Effector memory CD4-positive, alpha-beta T cell (primary cell): ENCODE measurements around the gene SAG.

Experiments
- DNase-seq, 3 donors: peaks; one replicate each; pipeline ENCODE4 v3.0.0-alpha.2; 2020
- H3K27ac ChIP-seq: 2 replicates; pipeline ENCODE4 v1.7.0; 2013; ENCODE audit warnings: mild to moderate bottlenecking, low read length, moderate library complexity; ENCODE audit not compliant: insufficient read depth, poor library complexity, severe bottlenecking
- H3K27me3 ChIP-seq: replicated peaks from 2 replicates; pipeline ENCODE4 v1.7.0; 2013; ENCODE audit warnings: mild to moderate bottlenecking, low read length; ENCODE audit not compliant: insufficient read depth, control insufficient read depth, poor library complexity, severe bottlenecking
- H3K36me3 ChIP-seq: 2 replicates; pipeline ENCODE4 v1.7.0; 2013; ENCODE audit warnings: mild to moderate bottlenecking, low read length, moderate library complexity; ENCODE audit not compliant: control insufficient read depth, insufficient read depth
- H3K4me1 ChIP-seq: 2 replicates; pipeline ENCODE4 v1.7.0; 2013; ENCODE audit warnings: low read length, mild to moderate bottlenecking; ENCODE audit not compliant: control insufficient read depth, insufficient read depth, poor library complexity, severe bottlenecking
- H3K4me3 ChIP-seq: 2 replicates; pipeline ENCODE4 v1.7.0; 2013; ENCODE audit warnings: low read length, low read depth, mild to moderate bottlenecking; ENCODE audit not compliant: insufficient read depth, poor library complexity, severe bottlenecking
- H3K9me3 ChIP-seq: 2 replicates; pipeline ENCODE4 v1.7.0; 2013; ENCODE audit warnings: mild to moderate bottlenecking, low read length, moderate library complexity; ENCODE audit not compliant: control insufficient read depth
- total RNA-seq, 3 donors: gene quantifications; one replicate each; lab custom pipeline; 2026; lab: John Stamatoyannopoulos, UW

The SAG gene
- total RNA-seq: 0.35 to 0.87 (median 0.77) reads per million in 3 donors

GRCh38 chr2:233307565-233307964 lies at the start of gene SAG:
Gene SAG, plus strand, starts transcription at chr2:233307816. Its CDS starts 1,374 bp downstream, at chr2:233309190.
- Histone ChIP-seq H3K36me3 (no peaks in the 10 kb centered on the region), H3K27me3 (no peaks in the 10 kb centered on the region), H3K4me3 (no peak within 1 kb of the TSS), H3K27ac (no peak within 1 kb of the TSS), H3K9me3 (no peaks in the 10 kb centered on the region), H3K4me1 (no peaks in the 10 kb centered on the region)
- DNase-seq: no peak

GRCh38 chr2:233258211-233258610 lies 49.4 kb upstream of the SAG start:
- peaks cover 73% of the 10 kb centered on the region for H3K36me3 ChIP-seq
- no peak for DNase-seq
- peak overlapping the region; percentile 21 for H3K27ac ChIP-seq
- no peaks in the 10 kb centered on the region for H3K9me3 ChIP-seq
- no peaks in the 10 kb centered on the region for H3K27me3 ChIP-seq
- peaks cover 16% of the 10 kb centered on the region for H3K4me1 ChIP-seq
- no peak overlapping the region for H3K4me3 ChIP-seq

- H3K27ac ChIP-seq: no peak overlapping the region
- no peaks in the 10 kb centered on the region for H3K27me3 ChIP-seq
- H3K4me3 ChIP-seq: no peak overlapping the region
- H3K36me3 ChIP-seq: peaks cover 88% of the 10 kb centered on the region
- DNase-seq: no peak
- peaks cover 3% of the 10 kb centered on the region for H3K4me1 ChIP-seq
- no peaks in the 10 kb centered on the region for H3K9me3 ChIP-seq
Measured at GRCh38 chr2:233259730-233260129, 47.9 kb upstream of the SAG start.

- Histone ChIP-seq H3K27me3 (no peaks in the 10 kb centered on the region), H3K4me1 (peaks cover 3% of the 10 kb centered on the region), H3K27ac (no peak overlapping the region), H3K4me3 (no peak overlapping the region), H3K9me3 (no peaks in the 10 kb centered on the region), H3K36me3 (peaks cover 94% of the 10 kb centered on the region)
- DNase-seq: no peak
Measured at GRCh38 chr2:233260661-233261060, 47.0 kb upstream of the SAG start.

GRCh38 chr2:233261819-233262555 lies 45.6 kb upstream of the SAG start:
- Histone ChIP-seq H3K27me3 (no peaks in the 10 kb centered on the region), H3K36me3 (peaks cover 95% of the 10 kb centered on the region), H3K4me1 (peaks cover 3% of the 10 kb centered on the region), H3K9me3 (no peaks in the 10 kb centered on the region), H3K27ac (no peak overlapping the region), H3K4me3 (no peak overlapping the region)
- no peak for DNase-seq

- H3K9me3 ChIP-seq: no peaks in the 10 kb centered on the region
- no peak for DNase-seq
- no peak overlapping the region for H3K4me3 ChIP-seq
- H3K36me3 ChIP-seq: peaks cover 90% of the 10 kb centered on the region
- H3K4me1 ChIP-seq: peaks cover 5% of the 10 kb centered on the region
- H3K27ac ChIP-seq: no peak overlapping the region
- no peaks in the 10 kb centered on the region for H3K27me3 ChIP-seq
Measured at GRCh38 chr2:233262562-233262961, 45.1 kb upstream of the SAG start.

- H3K9me3 ChIP-seq: no peaks in the 10 kb centered on the region
- peaks cover 86% of the 10 kb centered on the region for H3K36me3 ChIP-seq
- DNase-seq: no peak
- no peak overlapping the region for H3K4me3 ChIP-seq
- no peaks in the 10 kb centered on the region for H3K27me3 ChIP-seq
- no peak overlapping the region for H3K27ac ChIP-seq
- H3K4me1 ChIP-seq: peaks cover 11% of the 10 kb centered on the region
Measured at GRCh38 chr2:233263045-233263570, 44.5 kb upstream of the SAG start.

- no peak overlapping the region for H3K4me3 ChIP-seq
- H3K9me3 ChIP-seq: no peaks in the 10 kb centered on the region
- peaks cover 25% of the 10 kb centered on the region for H3K4me1 ChIP-seq
- no peaks in the 10 kb centered on the region for H3K27me3 ChIP-seq
- H3K27ac ChIP-seq: no peak overlapping the region
- H3K36me3 ChIP-seq: peaks cover 71% of the 10 kb centered on the region
- no peak for DNase-seq
Measured at GRCh38 chr2:233264667-233265066, 42.9 kb upstream of the SAG start.

GRCh38 chr2:233265899-233266431 lies 41.7 kb upstream of the SAG start:
- H3K27me3 ChIP-seq: no peaks in the 10 kb centered on the region
- no peaks in the 10 kb centered on the region for H3K9me3 ChIP-seq
- peaks cover 58% of the 10 kb centered on the region for H3K36me3 ChIP-seq
- peak overlapping the region; percentile 22 for H3K27ac ChIP-seq
- DNase-seq: no peak
- H3K4me3 ChIP-seq: no peak overlapping the region
- peaks cover 32% of the 10 kb centered on the region for H3K4me1 ChIP-seq

- Histone ChIP-seq H3K9me3 (no peaks in the 10 kb centered on the region), H3K4me3 (no peak overlapping the region), H3K27ac (peak overlapping the region; percentile 22), H3K36me3 (peaks cover 54% of the 10 kb centered on the region), H3K27me3 (no peaks in the 10 kb centered on the region), H3K4me1 (peaks cover 37% of the 10 kb centered on the region)
- DNase-seq: no peak
Measured at GRCh38 chr2:233266481-233266880, 41.1 kb upstream of the SAG start.
